Measurements from ENCODE around the gene EPAS1.

- no peak for TF ChIP-seq POLR2AphosphoS5 (IDR thresholded peaks at IDR 0.05; ENCODE audit: low read depth, low read length)
- no peak for TF ChIP-seq CTCF (IDR thresholded peaks at IDR 0.05)
- TF ChIP-seq SIN3A (IDR thresholded peaks at IDR 0.05; ENCODE audit: borderline replicate concordance, insufficient read depth, low read depth, low read length): no peak
- TF ChIP-seq REST (IDR thresholded peaks at IDR 0.05; ENCODE audit: insufficient read depth in 1 of 2, low read depth in 2 of 2, low read length in 1 of 2): no peak
- no peak for TF ChIP-seq TCF7L2 (IDR thresholded peaks at IDR 0.05; ENCODE audit: low read depth, low read length)
Observed at GRCh38 chr2:46368401-46368800, 71.2 kb downstream of the EPAS1 start.

All from Panc1 (cell line).